A549 (cell line): ENCODE measurements around the gene ARAP3. TPM values are rescaled to one million over a fixed set of nuclear protein-coding genes. Genes with fewer than 3 reads are reported as not detected.
A peak's percentile ranks its signal among the peaks of the same experiment; 100 is the strongest.

Experiments used
- ATAC-seq, 2 experiments: fragments of 200-7000 bp in 1 of 2; fragments of >200 bp in 1 of 2; cut with Nextera tagmentation in 1 of 2; cut with Tn5 transposase in 1 of 2; 3 replicates each; pipeline versions ENCODE4 v1.8.0 to v1.9.1; 2018 to 2020; ENCODE audit warnings: mild to moderate bottlenecking in 1 of 2, moderate library complexity in 1 of 2
- CTCF ChIA-PET: fragments of 300-600 bp; sonication (Branson Sonifier 250); formaldehyde crosslinking; extraction: SDS; loops from one replicate; lab custom pipeline; 2021; ENCODE audit warnings: antibody characterized with exemption, inconsistent platforms; lab: Yijun Ruan, JAX
- POLR2A ChIA-PET: fragments of 350-600 bp; formaldehyde crosslinking; extraction: SDS; loops from one replicate; lab custom pipeline; 2021; ENCODE audit warnings: antibody characterized with exemption, inconsistent platforms; lab: Yijun Ruan, JAX
- DNase-seq, 2 experiments: peaks; one replicate each; pipeline versions ENCODE4 v3.0.0 to v3.0.0-alpha.2; 2011 to 2016; ENCODE audit warnings: low read depth in 1 of 2, low spot score in 1 of 2
- FAIRE-seq: peaks from 2 replicates; lab custom pipeline; 2011; peaks lifted over from hg19 to GRCh38; lab: Jason Lieb, UNC
- H3K27ac ChIP-seq, 2 experiments: fragments of >200 bp; sonication (Bioruptor Twin); formaldehyde crosslinking; 3 replicates each; pipeline ENCODE4 v1.5.1; 2016 to 2017
- H3K4me1 ChIP-seq: fragments of >200 bp; sonication (Bioruptor Twin); formaldehyde crosslinking; 3 replicates; pipeline ENCODE4 v1.6.1; 2016
- H3K4me2 ChIP-seq: fragments of >200 bp; sonication (Bioruptor Twin); formaldehyde crosslinking; 3 replicates; pipeline ENCODE4 v1.6.1; 2016
- H3K4me3 ChIP-seq: fragments of >200 bp; sonication (Bioruptor Twin); formaldehyde crosslinking; 3 replicates; pipeline ENCODE4 v1.5.1; 2016
- H3K9me3 ChIP-seq: fragments of >200 bp; sonication (Bioruptor Twin); formaldehyde crosslinking; 3 replicates; pipeline ENCODE4 v1.6.1; 2016
- CBX2 ChIP-seq: fragments of 200-600 bp; sonication (generic); IDR thresholded peaks from 2 replicates; pipeline ENCODE4 v1.6.1; 2016; ENCODE audit warnings: low read depth, mild to moderate bottlenecking, borderline replicate concordance
- CBX8 ChIP-seq: fragments of 200-600 bp; sonication (generic); IDR thresholded peaks from 2 replicates; pipeline ENCODE4 v1.6.1; 2016
- CHD4 ChIP-seq: fragments of 200-600 bp; sonication (generic); IDR thresholded peaks from 2 replicates; pipeline ENCODE4 v1.6.1; 2016; ENCODE audit warnings: antibody characterized with exemption, mild to moderate bottlenecking, borderline replicate concordance
- CTCF ChIP-seq: fragments of >200 bp; sonication (Bioruptor Twin); formaldehyde crosslinking; IDR thresholded peaks from 3 replicates; pipeline ENCODE4 v1.5.1; 2016
- EHMT2 ChIP-seq: fragments of 200-600 bp; sonication (generic); IDR thresholded peaks from 2 replicates; pipeline ENCODE4 v1.6.1; 2016; ENCODE audit warnings: antibody characterized with exemption, low read depth, mild to moderate bottlenecking, moderate library complexity
- ELK1 ChIP-seq: fragments of 150-350 bp; IDR thresholded peaks from 2 replicates; pipeline ENCODE4 v1.6.1; 2014; ENCODE audit warnings: low read depth, mild to moderate bottlenecking, low read length
- FOSB ChIP-seq: fragments of 250-450 bp; sonication (Bioruptor Pico); IDR thresholded peaks from 2 replicates; pipeline ENCODE4 v1.5.0; 2020; ENCODE audit warnings: mild to moderate bottlenecking, moderate library complexity
- FOSL2 ChIP-seq, 2 experiments: fragments of 450-650 bp in 1 of 2; fragments of >200 bp in 1 of 2; sonication (Bioruptor Twin) in 1 of 2; formaldehyde crosslinking; IDR thresholded peaks; 2 replicates each; pipeline versions ENCODE4 v1.5.0 to v1.6.1; 2016 to 2020; ENCODE audit warnings: mild to moderate bottlenecking in 1 of 2, moderate library complexity in 1 of 2
- GATA3 ChIP-seq: IDR thresholded peaks from 2 replicates; pipeline ENCODE4 v1.6.1; 2012; ENCODE audit warnings: borderline replicate concordance
- HOXA7 ChIP-seq: fragments of 250-450 bp; sonication (Bioruptor Pico); IDR thresholded peaks from 2 replicates; pipeline ENCODE4 v1.5.0; 2020; ENCODE audit warnings: mild to moderate bottlenecking, moderate library complexity
- JUN ChIP-seq, 2 experiments: fragments of >200 bp; sonication (Bioruptor Twin); formaldehyde crosslinking; IDR thresholded peaks; 2 replicates in 1 of 2; 3 replicates in 1 of 2; pipeline ENCODE4 v1.6.1; 2016 to 2017
- MAFK ChIP-seq: fragments of 450-650 bp; IDR thresholded peaks from 2 replicates; pipeline ENCODE4 v1.6.1; 2014; ENCODE audit not compliant: partially characterized antibody
- MYC ChIP-seq: IDR thresholded peaks from 2 replicates; pipeline ENCODE4 v1.6.1; 2012; ENCODE audit warnings: mild to moderate bottlenecking, inconsistent platforms, low read length, improper control_type of control experiment, borderline replicate concordance
- NR3C1 ChIP-seq: fragments of >200 bp; sonication (Bioruptor Twin); formaldehyde crosslinking; IDR thresholded peaks from 3 replicates; pipeline ENCODE4 v1.6.1; 2017
- PHF8 ChIP-seq: fragments of 200-600 bp; sonication (generic); IDR thresholded peaks from 2 replicates; pipeline ENCODE4 v1.6.1; 2016; ENCODE audit warnings: low read depth, mild to moderate bottlenecking, antibody characterized with exemption, moderate library complexity, borderline replicate concordance
- RCOR1 ChIP-seq: fragments of 150-350 bp; IDR thresholded peaks from 2 replicates; pipeline ENCODE4 v1.6.1; 2014; ENCODE audit warnings: antibody characterized with exemption, low read length, low read depth
- SREBF2 ChIP-seq: fragments of 450-650 bp; IDR thresholded peaks from 2 replicates; pipeline ENCODE4 v1.6.1; 2014; ENCODE audit warnings: mild to moderate bottlenecking, moderate library complexity
- WGBS: methylation state at CpG from one replicate; pipeline ENCODE4 v1.1.6; 2017; ENCODE audit errors: missing lambda C conversion rate; 5-methylcytosine and 5-hydroxymethylcytosine counted together
- polyA plus RNA-seq, 4 experiments: library from polyadenylated mRNA; depleted of rRNA in 3 of 4; stranded (reverse); fragments of >200 nt; fragmentation: RNase III in 1 of 4; extraction: RNeasy Plus Mini Kit Qiagen cat#74134 plus additional on column Dnase treatment in 1 of 4; gene quantifications; 2 replicates in 3 of 4; 3 replicates in 1 of 4; pipeline ENCODE4 v1.2.3, GENCODE V29; 2011 to 2017
- TF ChIP-seq, protein P1 (sequence below): fragments of >200 bp; sonication (Bioruptor Twin); formaldehyde crosslinking; IDR thresholded peaks from 2 replicates; pipeline ENCODE4 v1.6.1; 2016

ARAP3 gene
- polyA plus RNA-seq, 2 of the 4 experiments (the other 2 are of a cell fraction), result 3.0 to 6.6 TPM

- H3K4me3 ChIP-seq, result peak overlapping the region; percentile 83
- TF ChIP-seq CTCF, result no peak
- no peak for TF ChIP-seq FOSL2 (IDR thresholded peaks at IDR 0.05)
- TF ChIP-seq FOSL2 (CRISPR knock-in tag; IDR thresholded peaks at IDR 0.05), result no peak
- no peak for TF ChIP-seq CBX2
- no peak for TF ChIP-seq HOXA7 (CRISPR knock-in tag)
- no peaks in the 10 kb centered on the region for H3K9me3 ChIP-seq
- CTCF ChIA-PET, result interaction anchor here (1.2 to 11.9 kb wide), 7 partner anchors 12 to 1063 kb away, joined by 3 to 170 read pairs (median 7); partner anchors contain the start of gene DIAPH1
- FAIRE-seq (no peak), ATAC-seq (no peak), DNase-seq (no peak)
- peaks cover 17% of the 10 kb centered on the region for H3K4me1 ChIP-seq
- POLR2A ChIA-PET, result interaction anchor here (1.7 to 3.0 kb wide), 3 partner anchors 10 to 17 kb away, joined by 14 to 33 read pairs (median 16); partner anchors contain the start of genes DIAPH1 and FCHSD1
- 70% methylated on average over 7 of the region's 7 CpGs for WGBS
- peak overlapping the region; percentile 85 to 92; a peak in 3 of 6 replicates for H3K27ac ChIP-seq
- H3K4me2 ChIP-seq, result peak overlapping the region; percentile 93
Observed at GRCh38 chr5:141635646-141636045, 46.4 kb downstream of the ARAP3 start.

DNA sequence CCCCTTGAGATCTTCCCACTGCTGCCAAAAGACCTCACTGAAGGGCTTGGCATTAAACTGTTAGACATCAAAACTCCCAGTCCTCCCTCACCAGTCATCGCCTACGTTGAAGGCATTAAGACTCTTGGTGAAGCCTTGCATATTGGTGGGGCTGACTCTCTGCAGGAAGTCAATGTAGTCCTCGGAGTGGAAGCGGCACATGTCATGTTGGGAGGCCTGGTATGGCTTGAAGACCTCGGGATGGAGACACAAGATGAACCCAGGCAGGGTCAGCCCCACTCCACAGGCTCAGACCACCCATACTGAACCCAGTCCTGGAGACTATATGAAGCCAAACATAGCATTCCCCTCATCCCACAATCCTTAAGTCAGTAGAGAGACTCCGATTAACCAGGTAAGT lies 47.3 kb downstream of the ARAP3 start:
- Histone ChIP-seq H3K4me1 (peaks cover 17% of the 10 kb centered on the region), H3K9me3 (no peaks in the 10 kb centered on the region), H3K4me3 (no peak overlapping the region), H3K4me2 (peak overlapping the region; percentile 93; the same call in 2 of the 3 replicates), H3K27ac (no peak overlapping the region)
- no peak for TF ChIP-seq EHMT2
- no peak for TF ChIP-seq RCOR1
- TF ChIP-seq ELK1, result no peak
- TF ChIP-seq CBX8, result no peak
- no peak for TF ChIP-seq MAFK
- TF ChIP-seq JUN (IDR thresholded peaks at IDR 0.05), result no peak
- no peak for TF ChIP-seq PHF8
- TF ChIP-seq NR3C1, result no peak
- TF ChIP-seq FOSL2 (IDR thresholded peaks at IDR 0.05), result no peak
- TF ChIP-seq FOSL2 (CRISPR knock-in tag; IDR thresholded peaks at IDR 0.05), result no peak
- TF ChIP-seq MYC, result no peak
- no peak for TF ChIP-seq GATA3
- TF ChIP-seq CHD4, result no peak
- no peak for TF ChIP-seq SREBF2
- no peak for TF ChIP-seq FOSB (CRISPR knock-in tag)
- TF ChIP-seq, protein P1, sequence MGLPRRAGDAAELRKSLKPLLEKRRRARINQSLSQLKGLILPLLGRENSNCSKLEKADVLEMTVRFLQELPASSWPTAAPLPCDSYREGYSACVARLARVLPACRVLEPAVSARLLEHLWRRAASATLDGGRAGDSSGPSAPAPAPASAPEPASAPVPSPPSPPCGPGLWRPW, result no peak
- TF ChIP-seq CTCF, result no peak
- DNase-seq (no peak), ATAC-seq (no peak), FAIRE-seq (no peak)
- POLR2A ChIA-PET, result no interaction called here
- CTCF ChIA-PET, result interaction anchor here (0.6 to 11.9 kb wide), 4 partner anchors 15 to 43 kb away, joined by 3 to 170 read pairs (median 30); partner anchors contain the start of gene DIAPH1
- WGBS, result 89% methylated on average over 6 of the region's 6 CpGs
